ENCODE results near the gene CHST5.
"Not testable (repeated sequence)": the region's sequence is repeated elsewhere in the genome, so short reads cannot be mapped to it uniquely, and the experiment has no call there.

Gene CHST5

DNA sequence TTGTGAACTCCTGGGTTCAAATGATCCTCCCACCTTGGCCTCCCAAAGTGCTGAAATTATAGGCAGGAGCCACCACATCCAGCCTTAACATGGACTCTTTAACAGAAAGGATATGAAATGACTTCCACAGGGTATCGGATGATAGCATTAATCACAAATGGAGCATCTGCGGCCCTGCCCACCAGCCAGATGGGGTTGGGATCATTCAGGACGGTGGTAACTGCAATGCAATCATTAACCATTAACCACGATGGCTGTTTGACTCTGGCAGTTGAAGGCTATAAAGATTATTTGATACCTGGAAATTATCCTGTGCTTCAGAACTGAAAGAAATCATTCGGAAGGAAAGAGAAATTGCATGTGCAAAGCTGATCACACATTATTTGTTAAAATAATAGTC is 5.3 kb upstream of the CHST5 start:
- Histone ChIP-seq H3K27me3 (ENCODE audit: low read depth, low read length) (no peaks in the 10 kb centered on the region), H3K36me3 (replicated peaks; ENCODE audit: low read depth, low read length) (peaks cover 20% of the 10 kb centered on the region), H3K9ac (ENCODE audit: low read length) (no peak overlapping the region), H3K27ac (ENCODE audit: low read length) (no peak overlapping the region), H2AFZ (ENCODE audit: low read depth, low read length) (no peak overlapping the region), H3K4me1 (ENCODE audit: low read length) (no peaks in the 10 kb centered on the region), H3K9me3 (ENCODE audit: insufficient read depth, low read length) (no peaks in the 10 kb centered on the region), H4K20me1 (ENCODE audit: insufficient read depth, low read length) (no peaks in the 10 kb centered on the region), H3K4me3 (ENCODE audit: low read length) (no peak overlapping the region), H3K4me2 (ENCODE audit: low read length) (no peak overlapping the region), H3K79me2 (ENCODE audit: low read length) (no peaks in the 10 kb centered on the region)
- no peak for TF ChIP-seq EZH2phosphoT487 (IDR thresholded peaks at IDR 0.05; ENCODE audit: low read depth)
- TF ChIP-seq, protein P1, sequence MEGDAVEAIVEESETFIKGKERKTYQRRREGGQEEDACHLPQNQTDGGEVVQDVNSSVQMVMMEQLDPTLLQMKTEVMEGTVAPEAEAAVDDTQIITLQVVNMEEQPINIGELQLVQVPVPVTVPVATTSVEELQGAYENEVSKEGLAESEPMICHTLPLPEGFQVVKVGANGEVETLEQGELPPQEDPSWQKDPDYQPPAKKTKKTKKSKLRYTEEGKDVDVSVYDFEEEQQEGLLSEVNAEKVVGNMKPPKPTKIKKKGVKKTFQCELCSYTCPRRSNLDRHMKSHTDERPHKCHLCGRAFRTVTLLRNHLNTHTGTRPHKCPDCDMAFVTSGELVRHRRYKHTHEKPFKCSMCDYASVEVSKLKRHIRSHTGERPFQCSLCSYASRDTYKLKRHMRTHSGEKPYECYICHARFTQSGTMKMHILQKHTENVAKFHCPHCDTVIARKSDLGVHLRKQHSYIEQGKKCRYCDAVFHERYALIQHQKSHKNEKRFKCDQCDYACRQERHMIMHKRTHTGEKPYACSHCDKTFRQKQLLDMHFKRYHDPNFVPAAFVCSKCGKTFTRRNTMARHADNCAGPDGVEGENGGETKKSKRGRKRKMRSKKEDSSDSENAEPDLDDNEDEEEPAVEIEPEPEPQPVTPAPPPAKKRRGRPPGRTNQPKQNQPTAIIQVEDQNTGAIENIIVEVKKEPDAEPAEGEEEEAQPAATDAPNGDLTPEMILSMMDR (IDR thresholded peaks at IDR 0.05; ENCODE audit: low read depth, low read length) = no peak

GRCh38 chr16:75538882-75539565 is 3.1 kb upstream of the CHST5 start:
- peaks cover 16% of the 10 kb centered on the region for H3K36me3 ChIP-seq (replicated peaks; ENCODE audit: low read depth, low read length)
- H3K27ac ChIP-seq (ENCODE audit: low read length); H3K9ac ChIP-seq (ENCODE audit: low read length); H2AFZ ChIP-seq (ENCODE audit: low read depth, low read length); H3K27me3 ChIP-seq (ENCODE audit: low read depth, low read length); H3K4me3 ChIP-seq (ENCODE audit: low read length); H3K4me1 ChIP-seq (ENCODE audit: low read length); H3K79me2 ChIP-seq (ENCODE audit: low read length); H4K20me1 ChIP-seq (ENCODE audit: insufficient read depth, low read length); H3K9me3 ChIP-seq (ENCODE audit: insufficient read depth, low read length); H3K4me2 ChIP-seq (ENCODE audit: low read length): not testable (repeated sequence)

GRCh38 chr16:75537776-75538175 is 1.9 kb upstream of the CHST5 start:
- H3K9me3 ChIP-seq (ENCODE audit: insufficient read depth, low read length) = no peaks in the 10 kb centered on the region
- no peak overlapping the region for H3K27ac ChIP-seq (ENCODE audit: low read length)
- H3K9ac ChIP-seq (ENCODE audit: low read length) = no peak overlapping the region
- H2AFZ ChIP-seq (ENCODE audit: low read depth, low read length) = no peak overlapping the region
- TF ChIP-seq, protein P1 (IDR thresholded peaks at IDR 0.05; ENCODE audit: low read depth, low read length) = no peak
- TF ChIP-seq EZH2phosphoT487 (IDR thresholded peaks at IDR 0.05; ENCODE audit: low read depth) = no peak
- H3K36me3 ChIP-seq (replicated peaks; ENCODE audit: low read depth, low read length) = peaks cover 16% of the 10 kb centered on the region
- H3K79me2 ChIP-seq (ENCODE audit: low read length) = no peaks in the 10 kb centered on the region
- H3K4me1 ChIP-seq (ENCODE audit: low read length) = peaks cover 4% of the 10 kb centered on the region; the same call in 1 of the 2 replicates
- no peaks in the 10 kb centered on the region for H4K20me1 ChIP-seq (ENCODE audit: insufficient read depth, low read length)
- H3K4me2 ChIP-seq (ENCODE audit: low read length) = no peak overlapping the region
- no peak overlapping the region for H3K4me3 ChIP-seq (ENCODE audit: low read length)
- no peaks in the 10 kb centered on the region for H3K27me3 ChIP-seq (ENCODE audit: low read depth, low read length)

- H3K9me3 ChIP-seq (ENCODE audit: insufficient read depth, low read length) = no peaks in the 10 kb centered on the region
- peaks cover 4% of the 10 kb centered on the region; the same call in 1 of the 2 replicates for H3K4me1 ChIP-seq (ENCODE audit: low read length)
- H3K27me3 ChIP-seq (ENCODE audit: low read depth, low read length) = no peaks in the 10 kb centered on the region
- H3K79me2 ChIP-seq (ENCODE audit: low read length) = no peaks in the 10 kb centered on the region
- H4K20me1 ChIP-seq (ENCODE audit: insufficient read depth, low read length) = no peaks in the 10 kb centered on the region
- H3K4me3 ChIP-seq (ENCODE audit: low read length) = no peak overlapping the region
- H3K27ac ChIP-seq (ENCODE audit: low read length) = no peak overlapping the region
- no peak overlapping the region for H3K9ac ChIP-seq (ENCODE audit: low read length)
- H3K36me3 ChIP-seq (replicated peaks; ENCODE audit: low read depth, low read length) = peaks cover 4% of the 10 kb centered on the region
- H2AFZ ChIP-seq (ENCODE audit: low read depth, low read length) = no peak overlapping the region
- no peak overlapping the region for H3K4me2 ChIP-seq (ENCODE audit: low read length)
- TF ChIP-seq, protein P1 (IDR thresholded peaks at IDR 0.05; ENCODE audit: low read depth, low read length) = no peak
- TF ChIP-seq EZH2phosphoT487 (IDR thresholded peaks at IDR 0.05; ENCODE audit: low read depth) = no peak
Observed at GRCh38 chr16:75535211-75535843, 581 bp downstream of the CHST5 start.
